Endothelial cell of umbilical vein (primary cell): ENCODE data around the gene IL12B. TPM values are rescaled to one million over a fixed set of nuclear protein-coding genes. Genes with fewer than 3 reads are reported as not detected.

Experiments
- BruUV-seq: library from RNA; stranded (reverse); fragments of 400-500 nt; replicated peaks from 2 replicates; lab custom pipeline; 2021; lab: Mats Ljungman, UMichigan
- CTCF ChIA-PET: fragments of 300-600, 350-600 bp; sonication (Branson Sonifier 250); formaldehyde crosslinking; loops from one replicate; lab custom pipeline; 2021; ENCODE audit warnings: antibody characterized with exemption, inconsistent platforms; lab: Charles Lee
- POLR2A ChIA-PET: fragments of 300-600, 350-600 bp; sonication (Branson Sonifier 250); formaldehyde crosslinking; loops from one replicate; lab custom pipeline; 2021; ENCODE audit warnings: antibody characterized with exemption, inconsistent platforms; lab: Charles Lee
- DNase-seq: peaks from one replicate; pipeline ENCODE4 v3.0.0-alpha.2; 2011; ENCODE audit warnings: low read depth, low spot score
- FAIRE-seq: peaks from 2 replicates; lab custom pipeline; 2011; peaks lifted over from hg19 to GRCh38; lab: Jason Lieb, UNC
- H2AFZ ChIP-seq: 2 replicates; pipeline ENCODE4 v1.6.0; 2012; ENCODE audit warnings: low read depth, low read length, control low read depth, inconsistent platforms
- H3K27ac ChIP-seq: 2 replicates; pipeline ENCODE4 v1.5.1; 2011; ENCODE audit warnings: low read depth, mild to moderate bottlenecking, control low read depth, low read length, moderate library complexity; ENCODE audit not compliant: insufficient read depth
- H3K27me3 ChIP-seq, 2 experiments: 2 replicates each; pipeline versions ENCODE4 v1.6.0 to v1.6.1; 2011; ENCODE audit warnings: low read length in 2 of 2, mixed read lengths in 1 of 2; ENCODE audit not compliant: control insufficient read depth in 2 of 2, insufficient read depth in 2 of 2
- H3K36me3 ChIP-seq, 2 experiments: 2 replicates in 1 of 2; 3 replicates in 1 of 2; pipeline ENCODE4 v1.5.1; 2011; ENCODE audit warnings: low read length in 2 of 2, mild to moderate bottlenecking in 1 of 2, moderate library complexity in 1 of 2; ENCODE audit not compliant: control insufficient read depth in 2 of 2, insufficient read depth in 2 of 2; ENCODE audit errors: extremely low read depth in 1 of 2
- H3K4me1 ChIP-seq: 3 replicates; pipeline ENCODE4 v1.5.1; 2011; ENCODE audit warnings: mild to moderate bottlenecking, low read length; ENCODE audit not compliant: control insufficient read depth, insufficient read depth; ENCODE audit errors: extremely low read depth
- H3K4me2 ChIP-seq: 2 replicates; pipeline ENCODE4 v1.6.1; 2011; ENCODE audit warnings: low read length, control low read depth, mixed read lengths; ENCODE audit not compliant: insufficient read depth
- H3K4me3 ChIP-seq, 3 experiments: fragments of 200-600 bp in 1 of 3; sonication (generic), shearing (Covaris generic) in 1 of 3; replicated peaks in 1 of 3; 2 replicates each; pipeline ENCODE4 v1.5.1; 2011 to 2016; ENCODE audit warnings: control low read depth in 3 of 3, low read length in 3 of 3, mild to moderate bottlenecking in 2 of 3, inconsistent platforms in 1 of 3, low read depth in 1 of 3, moderate library complexity in 1 of 3; ENCODE audit not compliant: insufficient read depth in 1 of 3
- H3K79me2 ChIP-seq: 2 replicates; pipeline ENCODE4 v1.6.0; 2012; ENCODE audit warnings: low read length, inconsistent platforms; ENCODE audit not compliant: control insufficient read depth, insufficient read depth
- H3K9ac ChIP-seq: replicated peaks from 2 replicates; pipeline ENCODE3; 2011; ENCODE audit warnings: low read length, control low read depth; ENCODE audit not compliant: insufficient read depth; ENCODE audit errors: extremely low read depth
- H3K9me1 ChIP-seq: replicated peaks from 3 replicates; pipeline ENCODE4 v1.6.0; 2011; ENCODE audit warnings: mild to moderate bottlenecking, low read length; ENCODE audit not compliant: control insufficient read depth, insufficient read depth; ENCODE audit errors: extremely low read depth
- H3K9me3 ChIP-seq: replicated peaks from 2 replicates; pipeline ENCODE4 v1.5.1; 2012; ENCODE audit warnings: low read length, inconsistent platforms; ENCODE audit not compliant: control insufficient read depth, insufficient read depth
- H4K20me1 ChIP-seq: replicated peaks from 2 replicates; pipeline ENCODE3; 2011; ENCODE audit warnings: mild to moderate bottlenecking, low read length; ENCODE audit not compliant: control insufficient read depth, insufficient read depth; ENCODE audit errors: extremely low read depth
- EZH2 ChIP-seq: IDR thresholded peaks from 2 replicates; pipeline ENCODE4 v1.6.1; 2012; ENCODE audit warnings: borderline replicate concordance, low read depth, mild to moderate bottlenecking, moderate library complexity, low read length, inconsistent platforms; ENCODE audit not compliant: severe bottlenecking
- FOS ChIP-seq: IDR thresholded peaks from 2 replicates; pipeline ENCODE4 v1.6.1; 2011; ENCODE audit warnings: mild to moderate bottlenecking, low read length, moderate library complexity, borderline replicate concordance; ENCODE audit not compliant: insufficient read depth
- GATA2 ChIP-seq: IDR thresholded peaks from 2 replicates; pipeline ENCODE4 v1.7.0; 2011; ENCODE audit warnings: low read depth, mild to moderate bottlenecking, moderate library complexity, mixed read lengths, low read length; ENCODE audit not compliant: insufficient read length, insufficient read depth
- JUN ChIP-seq: IDR thresholded peaks from 2 replicates; pipeline ENCODE4 v1.6.1; 2011; ENCODE audit warnings: borderline replicate concordance, low read depth; ENCODE audit not compliant: insufficient read length, insufficient read depth
- MYC ChIP-seq: IDR thresholded peaks from one replicate; pipeline ENCODE4 v1.6.1; 2011; ENCODE audit warnings: mild to moderate bottlenecking, low read depth, low read length
- POLR2A ChIP-seq: IDR thresholded peaks from 2 replicates; pipeline ENCODE4 v1.6.1; 2012; ENCODE audit warnings: low read depth, mild to moderate bottlenecking, control low read depth, low read length
- POLR2AphosphoS5 ChIP-seq: IDR thresholded peaks from 2 replicates; pipeline ENCODE4 v1.6.1; 2012; ENCODE audit warnings: low read depth, mild to moderate bottlenecking, control low read depth, low read length, moderate library complexity; ENCODE audit not compliant: insufficient read depth
- dilution Hi-C: fragments of 300-500 bp; cut with MboI; formaldehyde crosslinking; loops from one replicate; pipeline ENCODE4 v1.15.0; 2019; ENCODE audit warnings: low sequenced_read_pairs; ENCODE audit not compliant: extremely low pct_ligation_motif_present
- intact Hi-C: fragments of 100-400 bp; cut with micrococcal nuclease; formaldehyde crosslinking; loops from one replicate; pipeline ENCODE4 v1.10.0; 2022
- polyA plus RNA-seq, 4 experiments: library from polyadenylated mRNA; depleted of rRNA in 3 of 4; stranded (reverse) in 3 of 4; unstranded in 1 of 4; fragments of >200 nt; gene quantifications; 2 replicates each; pipeline versions ENCODE4 v1.2.1 to v1.2.3, GENCODE V29; 2011 to 2012; ENCODE audit warnings: missing spikeins in 1 of 4
- total RNA-seq: library from RNA; stranded (reverse); gene quantifications from 2 replicates; pipeline ENCODE4 v1.2.3, GENCODE V29; 2021
- TF ChIP-seq, protein P1 (sequence below): IDR thresholded peaks from 2 replicates; pipeline ENCODE4 v1.6.1; 2011; ENCODE audit not compliant: insufficient read depth, insufficient read length
- TF ChIP-seq, protein P2 (sequence below), 2 donors: IDR thresholded peaks; 1 replicate in 1 of 2; 2 replicates in 1 of 2; pipeline ENCODE4 v1.5.1; 2011; ENCODE audit warnings: low read length in 2 of 2, mild to moderate bottlenecking in 2 of 2, moderate library complexity in 2 of 2, control low read depth in 1 of 2, inconsistent platforms in 1 of 2, low read depth in 1 of 2; ENCODE audit not compliant: insufficient read depth in 1 of 2; ENCODE audit errors: extremely low read depth in 1 of 2

The IL12B gene
- total and polyA plus RNA-seq, 2 donors (not counting 3 experiments of a cell fraction or from before 2014, with no cell fraction given), result not detected

DNA sequence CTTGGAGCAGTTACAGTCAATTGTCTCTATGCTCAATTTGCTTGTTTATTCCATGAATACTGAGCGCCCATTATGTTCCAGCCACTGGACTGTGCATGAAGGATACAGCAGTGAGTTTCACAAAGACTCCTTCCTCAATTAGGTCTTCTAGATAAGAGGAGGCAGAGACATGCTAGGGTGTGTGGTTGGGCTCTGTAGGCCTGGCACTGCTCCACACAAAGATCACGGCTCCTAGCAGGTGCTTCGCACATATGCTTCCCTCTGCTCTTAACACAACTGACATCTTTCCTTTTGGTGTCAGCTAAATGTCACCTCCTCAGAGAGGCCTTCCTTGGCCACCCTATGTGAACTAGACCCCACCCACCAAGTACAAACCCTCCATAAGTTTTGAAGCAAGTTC is 10.9 kb downstream of the IL12B start:
- TF ChIP-seq, protein P1, sequence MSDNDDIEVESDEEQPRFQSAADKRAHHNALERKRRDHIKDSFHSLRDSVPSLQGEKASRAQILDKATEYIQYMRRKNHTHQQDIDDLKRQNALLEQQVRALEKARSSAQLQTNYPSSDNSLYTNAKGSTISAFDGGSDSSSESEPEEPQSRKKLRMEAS, result no peak
- TF ChIP-seq JUN (no peak), GATA2 (no peak), EZH2 (no peak), MYC (no peak), FOS (no peak), POLR2AphosphoS5 (no peak), POLR2A (no peak)
- TF ChIP-seq, protein P2, sequence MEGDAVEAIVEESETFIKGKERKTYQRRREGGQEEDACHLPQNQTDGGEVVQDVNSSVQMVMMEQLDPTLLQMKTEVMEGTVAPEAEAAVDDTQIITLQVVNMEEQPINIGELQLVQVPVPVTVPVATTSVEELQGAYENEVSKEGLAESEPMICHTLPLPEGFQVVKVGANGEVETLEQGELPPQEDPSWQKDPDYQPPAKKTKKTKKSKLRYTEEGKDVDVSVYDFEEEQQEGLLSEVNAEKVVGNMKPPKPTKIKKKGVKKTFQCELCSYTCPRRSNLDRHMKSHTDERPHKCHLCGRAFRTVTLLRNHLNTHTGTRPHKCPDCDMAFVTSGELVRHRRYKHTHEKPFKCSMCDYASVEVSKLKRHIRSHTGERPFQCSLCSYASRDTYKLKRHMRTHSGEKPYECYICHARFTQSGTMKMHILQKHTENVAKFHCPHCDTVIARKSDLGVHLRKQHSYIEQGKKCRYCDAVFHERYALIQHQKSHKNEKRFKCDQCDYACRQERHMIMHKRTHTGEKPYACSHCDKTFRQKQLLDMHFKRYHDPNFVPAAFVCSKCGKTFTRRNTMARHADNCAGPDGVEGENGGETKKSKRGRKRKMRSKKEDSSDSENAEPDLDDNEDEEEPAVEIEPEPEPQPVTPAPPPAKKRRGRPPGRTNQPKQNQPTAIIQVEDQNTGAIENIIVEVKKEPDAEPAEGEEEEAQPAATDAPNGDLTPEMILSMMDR (IDR thresholded peaks at IDR 0.05; ENCODE audit: extremely low read depth in 1 of 2, insufficient read depth in 1 of 2, low read depth in 1 of 2, low read length in 2 of 2), result no peak
- no TSS peak for BruUV-seq
- DNase-seq (no peak), FAIRE-seq (no peak)
- no peaks in the 10 kb centered on the region for H3K9me1 ChIP-seq
- intact Hi-C loops, result no loop called here
- no peaks in the 10 kb centered on the region for H3K9me3 ChIP-seq
- no peak overlapping the region for H3K4me2 ChIP-seq
- no peak overlapping the region for H3K9ac ChIP-seq
- H3K4me1 ChIP-seq, result no peaks in the 10 kb centered on the region
- no peaks in the 10 kb centered on the region for H3K79me2 ChIP-seq
- dilution Hi-C loops, result no loop called here
- H3K27ac ChIP-seq, result no peak overlapping the region
- no peak overlapping the region for H2AFZ ChIP-seq
- H3K36me3 ChIP-seq, result no peaks in the 10 kb centered on the region
- H3K27me3 ChIP-seq, result no peaks in the 10 kb centered on the region
- ChIA-PET POLR2A (no interaction called here), CTCF (interaction anchor here (1.4 to 4.5 kb wide), 2 partner anchors 11 to 163 kb away, joined by 3 to 164 read pairs; no protein-coding TSS in a partner anchor)
- H4K20me1 ChIP-seq, result no peaks in the 10 kb centered on the region
- H3K4me3 ChIP-seq, result no peak overlapping the region
